Measurements from ENCODE around the gene NELL1.

The NELL1 gene

GRCh38 chr11:21410513-21410912 is 741.1 kb downstream of the NELL1 start:
- Histone ChIP-seq H3K79me1 (replicated peaks; ENCODE audit: low read length, poor library complexity, severe bottlenecking) (no peaks in the 10 kb centered on the region), H3K36me3 (ENCODE audit: control insufficient read depth in 1 of 2, insufficient read depth in 2 of 2, low read depth in 1 of 2, low read length in 2 of 2) (no peaks in the 10 kb centered on the region), H2AFZ (ENCODE audit: low read depth, low read length) (no peak overlapping the region)

DNA sequence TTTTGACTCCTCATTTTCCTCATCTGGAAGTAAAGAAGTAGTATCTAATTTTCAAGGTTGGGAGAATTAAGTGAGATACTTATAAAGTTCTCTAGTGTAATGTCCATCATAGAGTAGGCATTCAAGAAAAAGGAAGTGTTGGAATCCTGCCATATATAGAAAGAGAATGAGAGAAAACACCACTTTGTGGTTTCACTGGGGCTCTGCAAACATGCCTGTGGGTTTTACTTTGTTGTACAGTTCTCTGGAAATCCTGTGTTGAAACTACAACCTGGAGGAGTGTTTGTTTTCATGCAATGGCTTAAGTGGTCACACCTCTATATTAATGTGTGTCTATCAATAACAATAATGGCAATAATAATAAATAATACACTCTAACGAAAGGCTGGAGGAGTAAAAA is 741.7 kb downstream of the NELL1 start:
- WGBS = 0% methylated on average over 1 of the region's 1 CpG
- H3K9ac ChIP-seq (ENCODE audit: low read length) = no peak overlapping the region
- H2BK12ac ChIP-seq (ENCODE audit: low read length in 2 of 2) = no peak overlapping the region
- H3K27me3 ChIP-seq (ENCODE audit: control insufficient read depth in 1 of 2, insufficient read depth in 1 of 2, low read length in 2 of 2) = no peaks in the 10 kb centered on the region
- no peak overlapping the region for H4K8ac ChIP-seq (ENCODE audit: low read length)
- H3K9me3 ChIP-seq (ENCODE audit: control insufficient read depth, low read length) = no peaks in the 10 kb centered on the region
- H3K23ac ChIP-seq (ENCODE audit: low read length in 2 of 2) = no peak overlapping the region
- H2BK15ac ChIP-seq (ENCODE audit: low read depth, poor library complexity, severe bottlenecking) = no peak overlapping the region
- no peak overlapping the region for H3K27ac ChIP-seq (ENCODE audit: low read length, poor library complexity, severe bottlenecking)
- no peak overlapping the region for H2BK120ac ChIP-seq (ENCODE audit: low read depth, low read length)
- H3K36me3 ChIP-seq (ENCODE audit: control insufficient read depth in 1 of 2, insufficient read depth in 2 of 2, low read depth in 1 of 2, low read length in 2 of 2) = no peaks in the 10 kb centered on the region
- no peak overlapping the region for H2AK5ac ChIP-seq (ENCODE audit: low read length, severe bottlenecking)
- H4K91ac ChIP-seq (ENCODE audit: low read length) = no peak overlapping the region
- no peak for DNase-seq
- no peak overlapping the region for H3K18ac ChIP-seq (ENCODE audit: low read depth in 1 of 2, low read length in 2 of 2)
- H3K4me1 ChIP-seq (ENCODE audit: control insufficient read depth, insufficient read depth, low read depth, low read length) = no peaks in the 10 kb centered on the region
- H3K4ac ChIP-seq (ENCODE audit: low read depth in 1 of 2, low read length in 2 of 2) = no peak overlapping the region
- no peak overlapping the region for H3K4me3 ChIP-seq (ENCODE audit: insufficient read depth in 1 of 2, low read depth in 1 of 2, low read length in 2 of 2)
- no peak overlapping the region for H3K4me2 ChIP-seq (ENCODE audit: low read length, poor library complexity, severe bottlenecking)
- no peak overlapping the region for H2BK5ac ChIP-seq (ENCODE audit: low read depth, low read length, poor library complexity, severe bottlenecking)
- H3K79me1 ChIP-seq (replicated peaks; ENCODE audit: low read length, poor library complexity, severe bottlenecking) = no peaks in the 10 kb centered on the region
- no peak overlapping the region for H2AFZ ChIP-seq (ENCODE audit: low read depth, low read length)
- no peak overlapping the region for H3K14ac ChIP-seq (ENCODE audit: low read length in 2 of 2)

More at GRCh38 chr11:21410513-21410912, 741.1 kb downstream of the NELL1 start:
- Histone ChIP-seq H4K91ac (ENCODE audit: low read length) (no peak overlapping the region), H4K8ac (ENCODE audit: low read length) (no peak overlapping the region), H3K14ac (ENCODE audit: low read length in 2 of 2) (no peak overlapping the region), H2BK12ac (ENCODE audit: low read length in 2 of 2) (no peak overlapping the region), H3K18ac (ENCODE audit: low read depth in 1 of 2, low read length in 2 of 2) (no peak overlapping the region), H2BK120ac (ENCODE audit: low read depth, low read length) (no peak overlapping the region), H3K27me3 (ENCODE audit: control insufficient read depth in 1 of 2, insufficient read depth in 1 of 2, low read length in 2 of 2) (no peaks in the 10 kb centered on the region), H3K9ac (ENCODE audit: low read length) (no peak overlapping the region), H2BK5ac (ENCODE audit: low read depth, low read length, poor library complexity, severe bottlenecking) (no peak overlapping the region), H2AK5ac (ENCODE audit: low read length, severe bottlenecking) (no peak overlapping the region), H3K4ac (ENCODE audit: low read depth in 1 of 2, low read length in 2 of 2) (no peak overlapping the region), H3K4me2 (ENCODE audit: low read length, poor library complexity, severe bottlenecking) (no peak overlapping the region), H3K4me3 (ENCODE audit: insufficient read depth in 1 of 2, low read depth in 1 of 2, low read length in 2 of 2) (no peak overlapping the region), H2BK15ac (ENCODE audit: low read depth, poor library complexity, severe bottlenecking) (no peak overlapping the region), H3K27ac (ENCODE audit: low read length, poor library complexity, severe bottlenecking) (no peak overlapping the region), H3K4me1 (ENCODE audit: control insufficient read depth, insufficient read depth, low read depth, low read length) (no peaks in the 10 kb centered on the region), H3K23ac (ENCODE audit: low read length in 2 of 2) (no peak overlapping the region), H3K9me3 (ENCODE audit: control insufficient read depth, low read length) (no peaks in the 10 kb centered on the region)
- no peak for DNase-seq
- 75% methylated on average over 1 of the region's 5 CpGs for WGBS

- Histone ChIP-seq H2AFZ (ENCODE audit: low read depth, low read length) (no peak overlapping the region), H2BK120ac (ENCODE audit: low read depth, low read length) (no peak overlapping the region), H4K91ac (ENCODE audit: low read length) (no peak overlapping the region), H3K36me3 (ENCODE audit: control insufficient read depth in 1 of 2, insufficient read depth in 2 of 2, low read depth in 1 of 2, low read length in 2 of 2) (no peaks in the 10 kb centered on the region), H3K4me3 (ENCODE audit: insufficient read depth in 1 of 2, low read depth in 1 of 2, low read length in 2 of 2) (no peak overlapping the region), H3K9ac (ENCODE audit: low read length) (no peak overlapping the region), H3K27ac (ENCODE audit: low read length, poor library complexity, severe bottlenecking) (no peak overlapping the region), H3K18ac (ENCODE audit: low read depth in 1 of 2, low read length in 2 of 2) (no peak overlapping the region), H3K4ac (ENCODE audit: low read depth in 1 of 2, low read length in 2 of 2) (no peak overlapping the region), H3K4me2 (ENCODE audit: low read length, poor library complexity, severe bottlenecking) (no peak overlapping the region), H2AK5ac (ENCODE audit: low read length, severe bottlenecking) (no peak overlapping the region), H3K9me3 (ENCODE audit: control insufficient read depth, low read length) (no peaks in the 10 kb centered on the region), H3K79me1 (replicated peaks; ENCODE audit: low read length, poor library complexity, severe bottlenecking) (no peaks in the 10 kb centered on the region), H3K23ac (ENCODE audit: low read length in 2 of 2) (no peak overlapping the region), H3K4me1 (ENCODE audit: control insufficient read depth, insufficient read depth, low read depth, low read length) (no peaks in the 10 kb centered on the region), H2BK15ac (ENCODE audit: low read depth, poor library complexity, severe bottlenecking) (no peak overlapping the region), H3K14ac (ENCODE audit: low read length in 2 of 2) (no peak overlapping the region), H2BK5ac (ENCODE audit: low read depth, low read length, poor library complexity, severe bottlenecking) (no peak overlapping the region), H4K8ac (ENCODE audit: low read length) (no peak overlapping the region), H3K27me3 (ENCODE audit: control insufficient read depth in 1 of 2, insufficient read depth in 1 of 2, low read length in 2 of 2) (no peaks in the 10 kb centered on the region), H2BK12ac (ENCODE audit: low read length in 2 of 2) (no peak overlapping the region)
- DNase-seq = no peak
- 23% methylated on average over 1 of the region's 1 CpG for WGBS
Measured at GRCh38 chr11:21411597-21411996, 742.2 kb downstream of the NELL1 start.

- no peaks in the 10 kb centered on the region for H3K9me3 ChIP-seq (ENCODE audit: control insufficient read depth, low read length)
- H2AK5ac ChIP-seq (ENCODE audit: low read length, severe bottlenecking) = no peak overlapping the region
- H3K36me3 ChIP-seq (ENCODE audit: control insufficient read depth in 1 of 2, insufficient read depth in 2 of 2, low read depth in 1 of 2, low read length in 2 of 2) = no peaks in the 10 kb centered on the region
- H3K27ac ChIP-seq (ENCODE audit: low read length, poor library complexity, severe bottlenecking) = no peak overlapping the region
- H4K8ac ChIP-seq (ENCODE audit: low read length) = no peak overlapping the region
- H2BK15ac ChIP-seq (ENCODE audit: low read depth, poor library complexity, severe bottlenecking) = no peak overlapping the region
- no peak overlapping the region for H3K18ac ChIP-seq (ENCODE audit: low read depth in 1 of 2, low read length in 2 of 2)
- H4K91ac ChIP-seq (ENCODE audit: low read length) = no peak overlapping the region
- no peak overlapping the region for H3K4me3 ChIP-seq (ENCODE audit: insufficient read depth in 1 of 2, low read depth in 1 of 2, low read length in 2 of 2)
- H3K4me2 ChIP-seq (ENCODE audit: low read length, poor library complexity, severe bottlenecking) = no peak overlapping the region
- no peak overlapping the region for H3K9ac ChIP-seq (ENCODE audit: low read length)
- no peak overlapping the region for H2AFZ ChIP-seq (ENCODE audit: low read depth, low read length)
- no peak overlapping the region for H2BK12ac ChIP-seq (ENCODE audit: low read length in 2 of 2)
- no peak for DNase-seq
- no peaks in the 10 kb centered on the region for H3K4me1 ChIP-seq (ENCODE audit: control insufficient read depth, insufficient read depth, low read depth, low read length)
- WGBS = 49% methylated on average over 3 of the region's 5 CpGs
- H3K23ac ChIP-seq (ENCODE audit: low read length in 2 of 2) = no peak overlapping the region
- no peak overlapping the region for H3K14ac ChIP-seq (ENCODE audit: low read length in 2 of 2)
- H3K4ac ChIP-seq (ENCODE audit: low read depth in 1 of 2, low read length in 2 of 2) = no peak overlapping the region
- H2BK120ac ChIP-seq (ENCODE audit: low read depth, low read length) = no peak overlapping the region
- H3K27me3 ChIP-seq (ENCODE audit: control insufficient read depth in 1 of 2, insufficient read depth in 1 of 2, low read length in 2 of 2) = no peaks in the 10 kb centered on the region
- no peak overlapping the region for H2BK5ac ChIP-seq (ENCODE audit: low read depth, low read length, poor library complexity, severe bottlenecking)
- no peaks in the 10 kb centered on the region for H3K79me1 ChIP-seq (replicated peaks; ENCODE audit: low read length, poor library complexity, severe bottlenecking)
Measured at GRCh38 chr11:21412652-21413383, 743.4 kb downstream of the NELL1 start.

Measured in mesenchymal stem cell (in vitro differentiated cells and primary cell).